Muscle of leg (tissue), 11 donors: ENCODE measurements around the gene PLPPR2. TPM values are rescaled to one million over a fixed set of nuclear protein-coding genes. Genes with fewer than 3 reads are reported as not detected.
"Not testable (repeated sequence)": the region's sequence is repeated elsewhere in the genome, so short reads cannot be mapped to it uniquely, and the experiment has no call there.

ENCODE experiments used
- DNase-seq: peaks from one replicate; pipeline ENCODE4 v3.0.0; 2013
- H3K27ac ChIP-seq: one replicate; pipeline ENCODE4 v1.5.1; 2013; ENCODE audit warnings: mild to moderate bottlenecking, low read length, control low read depth
- H3K27me3 ChIP-seq: one replicate; pipeline ENCODE4 v1.6.1; 2013; ENCODE audit warnings: low read length; ENCODE audit not compliant: control insufficient read depth, insufficient read depth
- H3K36me3 ChIP-seq: one replicate; pipeline ENCODE4 v1.6.1; 2013; ENCODE audit warnings: low read length; ENCODE audit not compliant: control insufficient read depth, insufficient read depth
- H3K4me1 ChIP-seq: one replicate; pipeline ENCODE4 v1.6.1; 2013; ENCODE audit warnings: low read length; ENCODE audit not compliant: control insufficient read depth, insufficient read depth
- H3K4me3 ChIP-seq: one replicate; pipeline ENCODE4 v1.5.1; 2013; ENCODE audit warnings: low read length, control low read depth
- H3K9me3 ChIP-seq: replicated peaks from 2 replicates; pipeline ENCODE4 v1.6.1; 2013; ENCODE audit warnings: low read depth, low read length; ENCODE audit not compliant: control insufficient read depth
- WGBS: methylation state at CpG from one replicate; pipeline ENCODE4 v1.1.5; 2013; ENCODE audit warnings: missing lambda C conversion rate; ENCODE audit not compliant: insufficient coverage; 5-methylcytosine and 5-hydroxymethylcytosine counted together
- polyA plus RNA-seq, 8 donors: library from polyadenylated mRNA; unstranded; fragments of 120-200 nt; gene quantifications; one replicate each; pipeline versions ENCODE4 v1.2.1 to v1.2.3, GENCODE V29; 2013; ENCODE audit warnings: inconsistent platforms in 1 of 8, low replicate concordance in 1 of 8; ENCODE audit not compliant: insufficient read length in 8 of 8, insufficient read depth in 1 of 8
- total RNA-seq: library from RNA; stranded (reverse); fragments of 120-200 nt; gene quantifications from one replicate; pipeline ENCODE4 v1.2.4, GENCODE V29; 2013

The PLPPR2 gene
- total and polyA plus RNA-seq, 9 donors, result 4.8 to 16.7 (median 13.0) TPM

GRCh38 chr19:11324748-11325389 lies 30.4 kb upstream of the PLPPR2 start:
- Histone ChIP-seq H3K36me3 (peaks cover 4% of the 10 kb centered on the region), H3K9me3 (no peaks in the 10 kb centered on the region), H3K4me3 (no peak overlapping the region), H3K27me3 (no peaks in the 10 kb centered on the region), H3K4me1 (peaks cover 21% of the 10 kb centered on the region), H3K27ac (peak overlapping the region; percentile 15)
- WGBS, result 59% methylated on average over 13 of the region's 17 CpGs
- no peak for DNase-seq

- Histone ChIP-seq H3K27me3 (no peaks in the 10 kb centered on the region), H3K9me3 (no peaks in the 10 kb centered on the region), H3K27ac (no peak overlapping the region), H3K4me1 (peaks cover 21% of the 10 kb centered on the region), H3K4me3 (no peak overlapping the region), H3K36me3 (peaks cover 6% of the 10 kb centered on the region)
- DNase-seq, result no peak
- 82% methylated on average over 2 of the region's 7 CpGs for WGBS
Measured at GRCh38 chr19:11325544-11325943, 29.7 kb upstream of the PLPPR2 start.

- Histone ChIP-seq H3K36me3 (peaks cover 16% of the 10 kb centered on the region), H3K9me3 (peaks cover 2% of the 10 kb centered on the region), H3K4me3 (no peak overlapping the region), H3K27ac (no peak overlapping the region), H3K27me3 (no peaks in the 10 kb centered on the region), H3K4me1 (no peaks in the 10 kb centered on the region)
- WGBS, result 67% methylated on average over 4 of the region's 4 CpGs
- no peak for DNase-seq
Measured at GRCh38 chr19:11330127-11330526, 25.1 kb upstream of the PLPPR2 start.

GRCh38 chr19:11331502-11331901 lies 23.7 kb upstream of the PLPPR2 start:
- no CpG with 5 or more reads among the region's 4 CpGs for WGBS
- Histone ChIP-seq H3K27ac (no peak overlapping the region), H3K36me3 (peaks cover 23% of the 10 kb centered on the region), H3K27me3 (no peaks in the 10 kb centered on the region), H3K4me1 (no peaks in the 10 kb centered on the region), H3K4me3 (no peak overlapping the region), H3K9me3 (peaks cover 2% of the 10 kb centered on the region)
- DNase-seq, result no peak

GRCh38 chr19:11332822-11333221 lies 22.4 kb upstream of the PLPPR2 start:
- Histone ChIP-seq H3K9me3 (peaks cover 2% of the 10 kb centered on the region), H3K36me3 (peaks cover 28% of the 10 kb centered on the region), H3K27ac (no peak overlapping the region), H3K4me3 (no peak overlapping the region), H3K27me3 (no peaks in the 10 kb centered on the region), H3K4me1 (peaks cover 4% of the 10 kb centered on the region)
- WGBS, result 100% methylated on average over 1 of the region's 5 CpGs
- no peak for DNase-seq

- peaks cover 28% of the 10 kb centered on the region for H3K36me3 ChIP-seq
Measured at GRCh38 chr19:11333838-11334237, 21.4 kb upstream of the PLPPR2 start.

GRCh38 chr19:11335449-11336146 lies 19.6 kb upstream of the PLPPR2 start:
- no peaks in the 10 kb centered on the region for H3K27me3 ChIP-seq
- peaks cover 21% of the 10 kb centered on the region for H3K4me1 ChIP-seq
- H3K27ac ChIP-seq, result no peak overlapping the region
- H3K9me3 ChIP-seq, result peaks cover 2% of the 10 kb centered on the region
- H3K36me3 ChIP-seq, result peaks cover 25% of the 10 kb centered on the region
- 94% methylated on average over 15 of the region's 17 CpGs for WGBS
- no peak for DNase-seq
- no peak overlapping the region for H3K4me3 ChIP-seq

More at GRCh38 chr19:11333838-11334237, 21.4 kb upstream of the PLPPR2 start:
- H3K9me3 ChIP-seq, DNase-seq, H3K4me3 ChIP-seq, H3K27ac ChIP-seq, H3K27me3 ChIP-seq, H3K4me1 ChIP-seq: not testable (repeated sequence)
- WGBS, result 78% methylated on average over 7 of the region's 9 CpGs

- 88% methylated on average over 14 of the region's 14 CpGs for WGBS
- Histone ChIP-seq H3K27ac (no peak overlapping the region), H3K36me3 (peaks cover 31% of the 10 kb centered on the region)
Measured at GRCh38 chr19:11337080-11337479, 18.2 kb upstream of the PLPPR2 start.

GRCh38 chr19:11338121-11338520 lies 17.1 kb upstream of the PLPPR2 start:
- Histone ChIP-seq H3K27me3 (no peaks in the 10 kb centered on the region), H3K4me1 (peaks cover 21% of the 10 kb centered on the region), H3K4me3 (no peak overlapping the region), H3K36me3 (peaks cover 38% of the 10 kb centered on the region), H3K27ac (no peak overlapping the region), H3K9me3 (peaks cover 2% of the 10 kb centered on the region)
- 73% methylated on average over 4 of the region's 7 CpGs for WGBS
- DNase-seq, result no peak

More at GRCh38 chr19:11337080-11337479, 18.2 kb upstream of the PLPPR2 start:
- DNase-seq, result no peak
- Histone ChIP-seq H3K27me3 (no peaks in the 10 kb centered on the region), H3K4me1 (peaks cover 21% of the 10 kb centered on the region), H3K9me3 (peaks cover 2% of the 10 kb centered on the region), H3K4me3 (no peak overlapping the region)

GRCh38 chr19:11338569-11339253 lies 16.5 kb upstream of the PLPPR2 start:
- Histone ChIP-seq H3K27ac (peak overlapping the region; percentile 77), H3K4me1 (peaks cover 21% of the 10 kb centered on the region), H3K36me3 (peaks cover 41% of the 10 kb centered on the region), H3K9me3 (peaks cover 2% of the 10 kb centered on the region), H3K27me3 (no peaks in the 10 kb centered on the region), H3K4me3 (peak overlapping the region; percentile 76)
- no peak for DNase-seq
- WGBS, result 23% methylated on average over 11 of the region's 21 CpGs
